Stimulated activated naive CD8-positive, alpha-beta T cell treated with anti-CD3 and anti-CD28 coated beads, Interleukin-15, amount 100 ng/mL, for 72 hours (primary cell): Measurements from ENCODE around the gene KIAA1328.

Experiments used
- ATAC-seq: fragments of 150-1000 bp; cut with Tn5 transposase; 2 replicates; pipeline ENCODE4 v1.10.0; 2021; ENCODE audit warnings: mild to moderate bottlenecking, moderate library complexity
- DNase-seq, 2 donors: peaks; one replicate each; pipeline ENCODE4 v3.0.0; 2021 to 2022
- H3K27ac Mint-ChIP-seq, 2 donors: one replicate each; pipeline ENCODE4 v1.8.0; 2022; ENCODE audit warnings: mild to moderate bottlenecking in 2 of 2, mixed read lengths in 2 of 2, moderate library complexity in 2 of 2
- H3K27me3 Mint-ChIP-seq: one replicate; pipeline ENCODE4 v1.8.0; 2022; ENCODE audit warnings: mixed read lengths
- H3K4me1 Mint-ChIP-seq: one replicate; pipeline ENCODE4 v1.8.0; 2022; ENCODE audit warnings: mild to moderate bottlenecking, mixed read lengths
- H3K4me3 Mint-ChIP-seq, 2 donors: one replicate each; pipeline ENCODE4 v1.8.0; 2022; ENCODE audit warnings: mild to moderate bottlenecking in 2 of 2, mixed read lengths in 2 of 2, moderate library complexity in 1 of 2
- H3K9me3 Mint-ChIP-seq, 2 donors: one replicate each; pipeline ENCODE4 v1.8.0; 2022; ENCODE audit warnings: mixed read lengths in 2 of 2

Gene KIAA1328

DNA sequence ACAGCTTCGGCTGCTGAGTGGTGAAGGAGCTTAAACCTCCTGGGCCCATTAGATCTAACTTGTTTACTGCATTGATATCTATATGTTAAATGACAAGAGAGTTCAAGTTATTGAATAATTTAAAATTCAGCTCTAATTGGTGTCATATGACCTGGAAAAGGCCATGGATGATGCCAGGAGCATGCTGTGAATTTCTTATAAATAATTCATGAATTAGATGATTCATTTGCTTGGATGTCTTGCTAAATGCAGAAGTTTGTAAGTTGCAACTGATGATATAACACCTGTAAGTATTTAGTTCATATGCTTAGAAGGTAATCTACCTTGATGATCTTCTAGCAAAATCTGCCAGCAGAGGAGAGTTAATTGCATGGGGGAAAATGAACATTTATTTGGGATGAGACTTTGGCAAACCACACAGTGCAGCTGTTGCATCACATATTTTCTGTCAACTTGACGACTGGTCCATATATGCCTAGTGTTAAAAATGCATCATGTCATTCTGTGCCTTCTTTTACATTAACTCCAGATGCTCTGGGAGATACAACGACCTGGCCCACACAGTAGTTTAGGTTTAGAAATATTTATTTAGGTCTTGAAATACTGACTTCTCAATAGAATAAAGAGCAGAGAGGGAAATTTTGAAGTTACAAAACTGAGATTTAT is 226.3 kb downstream of the KIAA1328 start:
- Mint-ChIP-seq H3K4me3 (no peak overlapping the region), H3K27me3 (no peaks in the 10 kb centered on the region), H3K9me3 (peaks cover 7 to 18% of the 10 kb centered on the region in 2 donors), H3K27ac (no peak overlapping the region), H3K4me1 (no peaks in the 10 kb centered on the region)
- ATAC-seq (no peak), DNase-seq (no peak)

DNA sequence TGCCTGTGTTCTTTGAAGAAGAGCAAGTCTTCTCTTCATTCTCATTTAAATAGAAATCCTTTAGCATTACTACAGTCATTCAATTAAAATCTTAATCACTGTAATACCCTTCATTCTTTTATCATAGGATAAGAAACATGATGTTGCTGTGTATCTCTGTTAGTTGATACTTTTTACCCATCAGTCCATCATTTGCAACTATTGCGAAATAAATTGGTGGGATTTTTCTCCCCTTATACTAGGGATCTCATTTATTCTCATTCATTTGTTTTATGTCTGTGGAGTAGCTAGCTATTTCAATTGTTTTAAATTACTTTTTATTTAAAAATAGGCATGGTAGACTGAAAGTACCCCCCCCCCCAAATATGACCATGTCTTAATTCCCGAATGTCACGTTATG is 235.3 kb downstream of the KIAA1328 start:
- no peak for ATAC-seq
- no peak overlapping the region for H3K4me3 Mint-ChIP-seq
- DNase-seq, result no peak
- H3K4me1 Mint-ChIP-seq, result no peaks in the 10 kb centered on the region
- no peaks in the 10 kb centered on the region for H3K9me3 Mint-ChIP-seq
- H3K27ac Mint-ChIP-seq, result no peak overlapping the region
- no peaks in the 10 kb centered on the region for H3K27me3 Mint-ChIP-seq

DNA sequence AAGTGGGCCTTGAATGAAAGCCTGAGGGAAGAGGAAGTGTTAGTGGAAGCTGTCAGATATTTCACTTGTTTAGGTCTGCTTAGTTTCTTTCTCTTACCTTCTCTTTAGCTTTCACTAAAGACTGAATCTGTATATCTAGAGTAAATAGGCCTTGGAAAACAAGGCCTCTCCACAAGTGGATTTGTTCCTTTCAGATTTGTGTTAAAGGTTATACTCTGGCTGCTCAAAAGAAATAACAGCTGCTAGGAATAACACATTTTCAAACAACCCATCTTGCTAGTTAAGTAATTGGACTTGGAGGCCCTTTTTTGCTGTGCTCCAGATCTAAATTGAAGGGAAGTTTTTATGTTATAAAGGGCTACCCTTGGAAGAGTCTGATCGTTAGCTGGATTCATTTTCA is 236.3 kb downstream of the KIAA1328 start:
- no peak for DNase-seq
- H3K27ac Mint-ChIP-seq, result no peak overlapping the region
- peaks cover 8 to 9% of the 10 kb centered on the region in 2 donors for H3K9me3 Mint-ChIP-seq
- H3K4me3 Mint-ChIP-seq, result no peak overlapping the region
- no peak for ATAC-seq
- H3K4me1 Mint-ChIP-seq, result no peaks in the 10 kb centered on the region
- no peaks in the 10 kb centered on the region for H3K27me3 Mint-ChIP-seq

DNA sequence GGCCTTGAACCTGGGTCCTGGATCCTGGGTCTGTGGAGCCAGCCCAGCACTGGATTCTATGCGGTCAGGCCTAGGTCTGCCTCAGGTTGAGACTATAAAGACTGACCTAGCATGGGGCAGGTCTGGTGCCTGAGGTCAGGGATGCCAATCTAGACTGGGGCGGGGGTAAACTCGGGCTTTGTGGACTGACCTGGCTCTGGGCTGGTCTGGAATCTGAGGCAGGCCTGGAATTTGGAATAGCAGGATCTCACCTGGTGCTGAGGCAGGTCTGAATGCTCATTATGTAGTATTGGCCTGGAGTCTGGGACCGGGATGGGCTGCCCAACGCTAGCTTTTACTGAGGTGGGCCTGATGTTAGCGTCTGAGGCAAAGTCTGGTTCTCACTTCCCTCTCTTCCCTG is 256.0 kb downstream of the KIAA1328 start:
- no peak overlapping the region for H3K27ac Mint-ChIP-seq
- peaks cover 7 to 16% of the 10 kb centered on the region in 2 donors for H3K9me3 Mint-ChIP-seq
- DNase-seq (no peak), ATAC-seq (no peak)
- H3K27me3 Mint-ChIP-seq, result no peaks in the 10 kb centered on the region
- no peak overlapping the region for H3K4me3 Mint-ChIP-seq
- no peaks in the 10 kb centered on the region for H3K4me1 Mint-ChIP-seq

DNA sequence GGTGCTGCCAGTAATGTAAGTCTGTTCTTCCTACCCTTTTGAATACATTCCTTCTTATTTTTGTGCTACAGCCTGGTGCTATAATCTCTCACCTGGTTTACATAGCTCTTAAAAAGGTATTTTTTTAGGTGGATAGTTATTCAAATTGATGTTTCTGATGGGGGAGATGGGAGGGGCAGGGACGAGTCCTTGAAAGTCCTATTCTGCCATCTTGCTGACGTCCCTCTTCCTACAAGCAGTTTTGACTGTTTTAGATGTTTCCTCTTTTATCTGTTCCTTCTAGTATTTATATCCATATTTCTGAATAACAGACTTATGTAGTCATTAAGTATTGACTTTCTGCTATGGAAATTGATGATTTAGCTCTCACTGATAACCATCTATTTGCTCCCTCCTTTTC is 256.4 kb downstream of the KIAA1328 start:
- DNase-seq (no peak), ATAC-seq (no peak)
- no peaks in the 10 kb centered on the region for H3K4me1 Mint-ChIP-seq
- peaks cover 7 to 16% of the 10 kb centered on the region in 2 donors for H3K9me3 Mint-ChIP-seq
- H3K27ac Mint-ChIP-seq, result no peak overlapping the region
- H3K4me3 Mint-ChIP-seq, result no peak overlapping the region
- H3K27me3 Mint-ChIP-seq, result no peaks in the 10 kb centered on the region

DNA sequence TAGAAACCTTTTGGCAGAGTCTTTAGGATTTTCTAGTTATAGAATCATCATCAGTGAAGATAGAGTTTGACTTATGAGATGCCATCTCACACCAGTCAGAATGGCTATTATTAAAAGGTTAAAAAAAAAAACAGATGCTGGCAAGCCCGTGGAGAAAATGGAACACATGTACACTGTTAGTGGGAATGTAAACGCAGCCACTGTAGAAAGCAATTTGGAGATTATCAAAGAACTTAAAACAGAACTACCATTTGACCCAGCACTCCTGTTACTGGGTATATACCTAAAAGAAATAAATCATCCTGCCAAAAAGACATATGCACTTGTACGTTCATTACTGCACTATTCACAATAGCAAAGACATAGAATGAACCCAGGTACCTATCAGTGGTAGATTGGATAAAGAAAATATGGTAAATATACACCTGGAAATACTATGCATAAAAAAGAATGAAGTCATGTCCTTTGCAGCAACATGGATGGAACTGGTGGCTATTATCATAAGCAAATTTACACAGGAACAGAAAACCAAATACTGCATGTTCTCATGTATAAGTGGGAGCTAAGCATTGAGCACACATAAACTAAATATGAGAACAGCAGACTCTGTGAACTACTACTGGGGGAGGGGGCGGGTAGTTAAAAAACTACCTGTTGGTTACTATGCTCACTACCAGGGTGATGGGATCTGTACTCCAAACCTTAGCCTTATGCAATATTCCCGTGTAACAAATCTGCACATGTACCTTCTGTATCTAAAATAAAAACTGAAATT is 279.0 kb downstream of the KIAA1328 start:
- no peaks in the 10 kb centered on the region for H3K4me1 Mint-ChIP-seq
- no peaks in the 10 kb centered on the region for H3K27me3 Mint-ChIP-seq
- no peak for ATAC-seq
- H3K9me3 Mint-ChIP-seq, result peaks cover 22 to 28% of the 10 kb centered on the region in 2 donors
- H3K4me3 Mint-ChIP-seq, result no peak overlapping the region
- H3K27ac Mint-ChIP-seq, result no peak overlapping the region
- DNase-seq, result no peak

DNA sequence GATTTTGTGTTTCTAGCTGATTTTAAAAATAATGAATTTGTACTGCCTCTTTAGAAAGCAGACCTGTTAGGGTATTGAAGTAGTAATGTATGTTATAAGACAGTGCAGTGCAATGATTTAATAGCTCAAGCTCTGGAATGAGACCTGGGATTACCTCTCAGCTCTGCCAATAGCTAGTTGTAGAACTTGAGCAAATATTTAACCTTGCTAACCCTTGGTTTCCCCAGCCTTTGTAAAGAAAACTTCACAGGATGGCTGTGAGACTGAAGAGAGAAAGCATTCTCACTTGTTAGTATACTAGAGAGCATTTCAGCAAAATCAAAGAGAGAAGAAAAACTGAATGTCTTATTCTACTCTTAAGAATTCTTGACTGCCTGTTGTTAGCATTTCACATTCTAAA is 293.9 kb downstream of the KIAA1328 start:
- no peak overlapping the region for H3K27ac Mint-ChIP-seq
- H3K27me3 Mint-ChIP-seq, result no peaks in the 10 kb centered on the region
- ATAC-seq, result no peak
- no peak overlapping the region for H3K4me3 Mint-ChIP-seq
- H3K9me3 Mint-ChIP-seq, result peaks cover 0 to 14% of the 10 kb centered on the region in 2 donors
- no peaks in the 10 kb centered on the region for H3K4me1 Mint-ChIP-seq
- no peak for DNase-seq

DNA sequence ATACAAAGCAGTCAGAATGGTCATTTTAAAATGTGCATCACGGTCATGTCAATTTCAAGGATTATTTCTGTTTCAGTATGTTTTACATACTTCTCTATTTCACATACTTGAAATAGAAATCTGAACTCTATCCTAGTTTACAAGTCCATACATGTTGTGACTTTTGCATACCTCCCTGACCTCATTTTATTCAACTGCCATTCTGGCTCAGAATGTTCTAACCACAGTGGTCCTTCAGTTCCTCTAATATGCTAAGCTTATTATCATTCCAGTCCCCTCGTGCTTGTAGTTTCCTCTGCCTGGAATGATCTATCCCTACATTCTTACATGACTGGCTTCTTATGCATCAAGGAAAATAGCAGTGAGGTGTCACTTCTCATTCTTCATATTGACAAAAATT is 295.6 kb downstream of the KIAA1328 start:
- Mint-ChIP-seq H3K9me3 (peaks cover 0 to 7% of the 10 kb centered on the region in 2 donors), H3K4me3 (no peak overlapping the region), H3K27ac (no peak overlapping the region), H3K27me3 (no peaks in the 10 kb centered on the region), H3K4me1 (no peaks in the 10 kb centered on the region)
- ATAC-seq (no peak), DNase-seq (no peak)

DNA sequence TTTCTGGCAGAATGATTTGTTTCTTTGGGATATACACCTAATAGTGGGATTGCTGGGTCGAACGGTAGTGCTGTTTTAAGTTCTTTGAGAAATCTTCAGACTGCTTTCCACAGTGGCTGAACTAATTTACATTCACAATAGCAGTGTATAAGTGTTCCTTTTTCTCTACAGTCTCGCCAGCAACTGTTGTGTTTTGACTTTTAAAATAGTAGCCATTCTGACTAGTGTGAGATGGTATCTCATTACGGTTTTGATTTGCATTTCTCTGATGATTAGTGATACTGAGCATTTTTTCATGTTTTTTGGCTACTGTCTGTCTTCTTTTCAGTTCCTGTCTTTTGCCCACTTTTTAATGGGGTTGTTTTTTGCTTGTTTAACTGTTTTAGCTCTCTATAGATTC is 306.2 kb downstream of the KIAA1328 start:
- H3K9me3 Mint-ChIP-seq, result peaks cover 19 to 29% of the 10 kb centered on the region in 2 donors

DNA sequence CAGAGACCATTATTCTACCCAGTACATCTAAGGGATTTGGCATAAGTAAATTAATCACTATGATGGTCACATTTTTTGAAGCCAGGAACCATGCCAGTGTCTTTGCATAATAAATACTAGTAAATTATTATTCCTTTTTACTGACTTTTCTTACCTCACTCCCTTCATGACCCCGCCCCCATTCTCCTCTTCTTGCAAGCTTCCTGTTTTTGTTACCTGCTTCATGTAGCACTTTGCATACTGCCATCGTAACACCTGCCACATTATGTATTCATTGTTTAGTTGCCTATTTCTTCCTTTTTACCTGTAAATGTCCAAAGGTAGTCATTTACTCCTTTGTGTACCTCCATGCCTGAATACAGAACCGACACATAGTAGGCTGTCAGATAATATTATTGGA is 309.5 kb downstream of the KIAA1328 start:
- H3K4me1 Mint-ChIP-seq, result no peaks in the 10 kb centered on the region
- no peak overlapping the region for H3K27ac Mint-ChIP-seq
- H3K9me3 Mint-ChIP-seq, result peaks cover 19 to 29% of the 10 kb centered on the region in 2 donors
- no peak for DNase-seq
- no peak for ATAC-seq
- no peak overlapping the region for H3K4me3 Mint-ChIP-seq
- no peaks in the 10 kb centered on the region for H3K27me3 Mint-ChIP-seq

More for the DNA sequence above, 306.2 kb downstream of the KIAA1328 start:
- H3K4me3 Mint-ChIP-seq, result no peak overlapping the region
- no peak for ATAC-seq
- H3K27ac Mint-ChIP-seq, result no peak overlapping the region
- no peaks in the 10 kb centered on the region for H3K27me3 Mint-ChIP-seq
- no peaks in the 10 kb centered on the region for H3K4me1 Mint-ChIP-seq
- no peak for DNase-seq

DNA sequence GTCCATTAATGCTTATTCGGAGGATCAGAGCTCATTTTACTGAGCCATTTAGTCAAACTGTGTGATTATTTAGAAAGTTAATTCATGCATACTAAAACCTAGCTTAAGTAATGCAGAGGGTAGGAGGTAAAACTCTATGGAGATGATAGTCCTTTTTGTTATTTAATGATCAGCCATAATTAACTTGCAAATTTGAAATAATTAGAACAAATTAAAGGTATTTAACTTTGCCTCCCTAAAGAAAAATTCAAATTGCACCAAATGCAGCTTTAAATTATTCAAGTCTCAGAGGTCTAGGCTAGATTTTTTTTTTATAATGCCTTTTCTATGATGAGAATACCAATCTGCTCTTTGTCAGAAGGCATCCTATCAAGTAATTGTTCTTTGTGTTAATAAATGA is 310.9 kb downstream of the KIAA1328 start:
- H3K4me3 Mint-ChIP-seq, result no peak overlapping the region
- no peak overlapping the region for H3K27ac Mint-ChIP-seq
- ATAC-seq, result no peak
- H3K27me3 Mint-ChIP-seq, result no peaks in the 10 kb centered on the region
- H3K4me1 Mint-ChIP-seq, result no peaks in the 10 kb centered on the region
- no peak for DNase-seq
- H3K9me3 Mint-ChIP-seq, result peaks cover 17 to 25% of the 10 kb centered on the region in 2 donors

DNA sequence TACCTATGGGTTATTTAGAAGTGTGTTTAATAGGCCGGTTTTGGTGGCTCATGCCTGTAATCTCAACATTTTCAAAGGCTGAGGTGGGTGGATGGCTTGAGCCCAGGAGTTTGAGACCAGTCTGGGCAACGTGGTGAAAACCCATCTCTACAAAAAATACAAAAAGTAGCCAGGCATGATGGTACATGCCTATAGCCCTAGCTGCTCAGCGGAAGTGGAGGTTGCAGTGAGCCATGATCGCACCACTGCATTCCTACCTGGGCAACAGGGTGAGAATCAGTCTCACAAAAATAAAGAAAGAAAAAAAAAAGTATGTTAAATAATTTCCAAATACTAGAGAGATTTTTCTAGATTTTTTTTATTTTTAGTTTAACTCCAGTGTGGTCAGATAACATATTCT is 316.0 kb downstream of the KIAA1328 start:
- no peak overlapping the region for H3K27ac Mint-ChIP-seq

DNA sequence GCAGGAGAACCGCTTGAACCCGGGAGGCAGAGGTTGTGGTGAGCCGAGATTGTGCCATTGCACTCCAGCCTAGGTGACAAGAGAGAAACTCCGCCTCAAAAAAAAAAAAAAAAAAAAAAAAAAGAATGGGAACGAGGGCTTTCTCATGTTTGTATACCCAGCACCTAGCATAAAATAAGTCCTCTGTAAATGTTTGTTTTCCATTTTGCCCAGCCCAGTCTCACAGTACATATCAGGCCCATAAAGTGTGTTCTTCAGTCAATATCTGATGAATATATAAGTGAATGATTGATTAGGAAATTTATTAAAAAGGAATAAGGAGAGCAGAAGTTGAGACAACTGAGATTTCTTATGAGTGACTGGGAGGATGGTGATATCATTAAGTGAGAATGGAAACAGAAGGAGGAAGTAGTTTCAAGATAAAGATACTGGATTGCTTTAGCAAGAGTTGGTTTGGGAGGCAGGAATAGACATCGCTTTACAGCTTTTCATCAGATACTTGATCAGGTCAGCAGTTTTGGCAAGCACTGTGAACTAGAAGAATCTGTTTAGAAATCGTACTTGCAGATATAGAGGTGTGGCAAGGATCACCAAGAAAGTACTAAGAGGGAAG is 327.5 kb downstream of the KIAA1328 start:
- no peak for DNase-seq
- no peak overlapping the region for H3K4me3 Mint-ChIP-seq
- peaks cover 5% of the 10 kb centered on the region for H3K4me1 Mint-ChIP-seq
- no peaks in the 10 kb centered on the region for H3K9me3 Mint-ChIP-seq
- ATAC-seq, result no peak
- H3K27ac Mint-ChIP-seq, result no peak overlapping the region
- no peaks in the 10 kb centered on the region for H3K27me3 Mint-ChIP-seq

More for the DNA sequence above, 316.0 kb downstream of the KIAA1328 start:
- Mint-ChIP-seq H3K4me1 (no peaks in the 10 kb centered on the region), H3K9me3 (peaks cover 0 to 16% of the 10 kb centered on the region in 2 donors), H3K4me3 (no peak overlapping the region), H3K27me3 (no peaks in the 10 kb centered on the region)
- ATAC-seq, result no peak
- DNase-seq, result no peak

DNA sequence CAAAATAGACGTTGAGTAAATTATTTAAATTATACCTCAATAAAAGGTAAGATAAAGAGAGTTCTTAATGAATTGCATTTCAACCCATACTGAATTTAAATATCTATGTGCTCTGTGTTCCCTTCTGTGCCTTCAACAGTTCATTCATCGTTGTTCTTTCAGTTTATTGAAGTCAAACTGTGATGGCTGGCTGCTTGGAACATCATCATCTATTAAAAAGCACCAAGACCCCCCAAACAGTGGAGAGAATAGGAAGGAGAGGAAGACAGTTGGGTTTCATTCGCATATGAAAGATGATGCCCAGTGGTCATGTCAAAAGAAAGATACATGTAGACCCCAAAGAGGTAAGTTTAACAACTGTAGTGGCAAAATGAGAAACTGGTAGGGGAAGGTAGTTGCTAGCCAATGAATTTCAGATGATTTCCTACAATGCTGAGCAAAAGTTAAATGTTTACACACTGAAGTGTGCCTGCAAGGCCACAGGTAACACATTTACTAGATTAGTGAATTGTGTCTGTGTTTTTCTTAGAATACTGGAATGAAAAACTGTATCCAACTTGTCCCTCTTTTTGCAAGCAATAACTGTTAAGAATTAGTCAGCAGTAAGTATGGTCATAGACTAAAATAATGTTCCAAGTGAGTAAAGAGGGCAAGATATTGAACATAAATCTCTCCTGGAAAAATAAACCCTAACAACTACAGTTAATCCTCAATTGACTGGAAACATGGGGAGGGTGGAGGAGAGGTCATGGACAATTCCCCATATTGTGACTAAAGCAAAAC is 331.3 kb downstream of the KIAA1328 start:
- no peak overlapping the region for H3K4me3 Mint-ChIP-seq
- ATAC-seq (no peak), DNase-seq (no peak)
- H3K27me3 Mint-ChIP-seq, result no peaks in the 10 kb centered on the region
- H3K27ac Mint-ChIP-seq, result peak overlapping the region in 1 of 2 donors; percentile 91
- H3K9me3 Mint-ChIP-seq, result no peaks in the 10 kb centered on the region
- H3K4me1 Mint-ChIP-seq, result peaks cover 7% of the 10 kb centered on the region

DNA sequence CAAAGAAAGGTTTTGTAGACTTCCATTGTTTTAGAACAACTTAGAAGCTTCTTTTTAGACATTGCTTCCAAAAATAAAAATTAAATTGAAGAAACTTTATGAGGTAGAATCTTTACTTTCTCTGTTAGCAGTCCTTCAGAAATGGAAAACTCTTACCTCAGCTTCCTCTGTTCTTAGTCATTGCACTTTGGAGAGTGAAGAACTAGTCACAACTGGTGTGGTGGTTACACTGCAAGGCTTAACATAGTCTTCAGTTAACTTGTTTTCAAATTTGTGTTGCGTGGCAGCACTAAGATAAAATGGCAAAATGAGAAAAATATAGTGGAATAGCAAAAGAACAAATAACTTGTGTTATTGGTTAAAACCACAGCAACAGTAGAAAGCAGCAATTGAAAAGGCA is 332.6 kb downstream of the KIAA1328 start:
- Mint-ChIP-seq H3K9me3 (no peaks in the 10 kb centered on the region), H3K4me1 (peaks cover 7% of the 10 kb centered on the region), H3K4me3 (no peak overlapping the region), H3K27ac (no peak overlapping the region), H3K27me3 (no peaks in the 10 kb centered on the region)
- DNase-seq (no peak), ATAC-seq (no peak)
